ENCODE measurements around the gene STIMATE.

STIMATE gene

GRCh38 chr3:52793702-52794611 lies 103.4 kb downstream of the STIMATE start:
- in situ Hi-C loops (cut with MboI; ENCODE audit: low sequenced_read_pairs), result no loop called here

DNA sequence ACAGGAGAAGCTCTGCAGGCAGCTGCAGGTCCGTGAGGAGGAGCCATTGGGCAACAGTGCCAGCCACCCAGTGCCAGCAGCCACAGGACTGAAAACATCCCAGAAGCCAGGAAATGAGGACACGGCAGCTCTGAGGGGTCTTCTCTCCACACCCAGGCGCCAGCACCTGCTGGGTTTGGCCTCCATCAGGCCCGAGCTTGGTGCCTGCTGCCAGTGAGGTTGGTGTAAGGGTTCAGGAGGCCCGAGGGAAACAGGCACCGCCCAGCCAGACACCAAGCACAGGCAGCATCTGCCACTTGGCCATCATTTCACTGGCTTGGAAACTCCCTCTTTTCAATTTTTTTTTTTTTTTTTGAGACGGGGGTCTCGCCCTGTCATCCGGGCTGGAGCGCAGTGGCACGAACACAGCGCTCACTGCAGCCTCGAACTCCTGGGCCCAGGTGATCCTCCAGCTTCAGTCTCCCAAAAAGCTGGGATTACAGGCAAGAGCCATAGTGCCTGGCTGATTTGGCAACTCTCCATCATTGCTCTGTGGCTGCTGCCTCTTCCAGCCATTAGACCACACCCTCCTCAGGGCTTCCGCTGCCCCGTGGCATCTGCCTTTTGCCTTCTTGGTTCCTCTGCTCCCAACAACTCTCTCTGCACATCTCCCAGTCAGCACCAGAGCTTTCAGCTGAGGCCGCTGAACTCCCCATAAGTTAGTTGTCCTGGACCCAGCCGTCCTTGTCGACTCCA lies 104.2 kb downstream of the STIMATE start:
- in situ Hi-C loops (cut with MboI; ENCODE audit: low sequenced_read_pairs), result no loop called here

DNA sequence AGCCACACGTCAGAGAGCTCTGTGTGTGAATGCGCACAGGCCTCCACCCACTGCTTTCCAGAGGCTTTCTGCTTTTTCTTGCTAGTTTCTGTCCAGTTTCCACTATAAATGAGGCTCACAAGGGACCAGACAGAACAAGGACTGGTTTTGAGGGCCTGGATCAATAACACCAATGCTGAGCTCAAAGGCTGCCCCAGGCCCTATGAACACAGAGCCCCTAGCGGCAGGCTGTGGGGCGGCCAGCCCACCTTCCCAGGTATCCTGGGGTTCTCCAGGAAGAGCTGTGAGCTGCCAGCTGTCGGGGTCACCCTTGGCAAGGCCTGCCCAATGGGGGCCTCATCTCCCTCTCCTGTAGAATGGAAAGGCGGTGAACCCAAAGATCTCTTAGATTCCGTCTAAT lies 104.9 kb downstream of the STIMATE start:
- in situ Hi-C loops (cut with MboI; ENCODE audit: low sequenced_read_pairs), result no loop called here

- in situ Hi-C loops (cut with MboI; ENCODE audit: low sequenced_read_pairs), result no loop called here
Observed at GRCh38 chr3:52791928-52792327, 105.4 kb downstream of the STIMATE start.

DNA sequence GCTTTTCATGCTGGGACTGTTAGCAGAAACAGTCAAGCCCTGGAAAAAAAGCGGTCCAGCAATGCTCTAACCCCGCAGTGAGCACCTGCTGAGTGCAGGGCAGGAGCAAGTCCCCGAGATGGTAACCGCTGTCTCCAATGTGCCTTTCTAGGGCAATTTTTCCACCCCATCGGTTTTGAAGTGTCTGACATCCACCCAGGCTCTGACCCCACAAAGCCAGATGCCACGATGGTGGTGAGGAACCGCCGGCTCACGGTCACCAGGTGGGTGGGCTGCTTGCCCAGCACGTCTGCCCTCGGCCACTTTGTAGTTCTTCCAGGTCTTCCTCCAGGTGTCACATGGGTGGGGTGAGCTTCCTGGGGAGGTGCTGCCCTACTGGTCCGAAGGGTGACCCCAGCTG lies 106.0 kb downstream of the STIMATE start:
- in situ Hi-C loops (cut with MboI; ENCODE audit: low sequenced_read_pairs), result no loop called here

- in situ Hi-C loops (cut with MboI; ENCODE audit: low sequenced_read_pairs), result no loop called here
Observed at GRCh38 chr3:52790741-52791140, 106.6 kb downstream of the STIMATE start.

- in situ Hi-C loops (cut with MboI; ENCODE audit: low sequenced_read_pairs), result no loop called here
Observed at GRCh38 chr3:52790337-52790736, 107.0 kb downstream of the STIMATE start.

DNA sequence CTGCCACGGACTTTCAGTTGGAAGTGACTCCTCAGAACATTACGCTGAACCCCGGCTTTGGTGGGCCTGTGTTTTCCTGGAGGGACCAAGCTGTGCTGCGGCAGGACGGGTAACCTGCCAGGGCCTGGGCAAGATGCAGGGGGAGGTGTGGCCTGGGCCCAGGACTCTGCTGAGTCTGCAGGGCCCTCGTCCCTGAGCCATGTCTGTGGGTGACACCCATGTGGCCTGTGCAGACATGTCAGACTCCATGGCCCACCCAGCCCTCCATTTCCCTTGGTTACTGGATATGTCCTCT lies 107.7 kb downstream of the STIMATE start:
- in situ Hi-C loops (cut with MboI; ENCODE audit: low sequenced_read_pairs), result no loop called here

DNA sequence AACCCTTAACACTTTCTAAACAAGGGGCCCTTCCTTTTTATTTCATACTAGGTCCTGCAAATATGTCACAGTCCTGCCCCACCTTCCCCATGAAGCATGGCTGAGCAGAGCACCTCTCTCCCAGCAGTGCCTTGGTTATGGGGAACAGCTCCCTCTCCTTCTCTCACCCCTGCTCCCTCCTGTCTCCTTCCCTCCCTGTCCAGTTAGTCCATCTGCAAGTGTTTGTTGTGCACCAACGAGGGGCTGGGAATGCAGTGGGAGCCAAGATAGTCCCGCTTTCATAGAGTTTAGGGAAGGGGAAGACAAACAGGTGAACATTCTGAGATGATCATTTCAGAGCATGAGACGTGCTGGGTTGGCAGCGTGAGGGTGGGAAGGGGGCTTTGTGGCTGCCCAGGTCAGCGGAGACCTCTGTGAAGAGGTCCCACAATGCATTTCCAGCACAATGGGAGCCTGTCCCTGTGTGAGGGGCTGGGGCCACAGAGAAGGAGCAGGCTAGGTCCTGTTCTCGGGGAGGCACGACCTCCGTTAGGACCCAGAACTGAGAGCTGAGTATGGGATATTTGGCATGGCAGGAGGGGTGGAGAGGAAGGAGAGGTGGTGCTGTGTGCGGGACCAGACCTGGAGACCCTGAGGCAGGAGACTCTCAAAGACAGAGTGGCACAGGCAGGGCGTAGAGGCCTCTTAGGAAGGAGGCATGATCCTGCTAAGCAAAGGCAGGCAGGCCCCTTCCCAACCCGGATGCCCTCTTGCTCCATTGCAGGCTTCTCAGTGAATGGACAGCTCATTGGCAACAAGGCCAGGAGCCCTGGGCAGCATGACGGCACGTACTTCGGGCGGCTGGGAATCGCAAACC lies 108.2 kb downstream of the STIMATE start:
- in situ Hi-C loops (cut with MboI; ENCODE audit: low sequenced_read_pairs), result no loop called here

DNA sequence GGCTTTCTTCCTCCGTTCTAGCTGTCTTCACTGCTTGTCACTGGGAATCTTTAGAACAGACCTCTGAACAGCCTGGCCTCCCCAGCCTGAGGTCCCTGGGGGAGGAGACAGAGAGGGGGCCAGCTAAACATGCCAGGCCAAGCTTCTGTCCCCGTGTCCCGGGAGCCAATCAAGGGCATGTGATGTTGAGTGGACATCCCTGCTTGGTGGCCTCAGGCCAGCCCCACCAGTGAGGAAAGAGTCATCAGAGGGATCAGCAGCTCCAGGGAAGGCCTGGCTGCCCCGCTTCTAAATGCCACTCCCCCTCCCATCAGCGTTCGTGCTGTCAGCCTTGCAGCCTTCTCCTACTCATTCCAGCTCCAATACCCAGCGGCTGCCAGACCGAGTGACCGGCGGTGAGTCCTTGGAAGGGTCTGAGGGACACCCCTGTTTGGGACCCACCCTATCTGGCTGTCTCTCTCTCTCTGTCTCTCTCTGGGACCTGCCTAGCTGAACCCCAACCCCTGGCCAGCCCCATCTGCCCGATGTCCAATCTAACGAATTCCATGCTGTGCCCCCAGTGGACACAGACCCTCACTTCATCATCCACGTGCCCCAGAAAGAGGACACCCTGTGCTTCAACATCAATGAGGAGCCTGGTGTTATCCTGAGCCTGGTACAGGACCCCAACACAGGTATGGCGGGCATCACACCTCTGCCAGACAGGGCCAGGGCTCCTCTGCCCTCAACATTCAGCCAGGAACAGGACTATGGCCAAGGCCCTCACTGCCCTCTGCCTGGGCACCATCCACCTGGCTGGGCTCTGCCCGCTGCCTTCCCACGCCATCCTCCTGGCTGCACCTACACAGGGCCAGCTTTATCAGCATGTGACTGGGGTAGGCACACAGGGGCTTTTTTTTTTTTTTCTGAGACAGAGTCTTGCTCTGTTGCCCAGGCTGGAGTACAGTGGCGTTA lies 109.4 kb downstream of the STIMATE start:
- in situ Hi-C loops (cut with MboI; ENCODE audit: low sequenced_read_pairs), result no loop called here

DNA sequence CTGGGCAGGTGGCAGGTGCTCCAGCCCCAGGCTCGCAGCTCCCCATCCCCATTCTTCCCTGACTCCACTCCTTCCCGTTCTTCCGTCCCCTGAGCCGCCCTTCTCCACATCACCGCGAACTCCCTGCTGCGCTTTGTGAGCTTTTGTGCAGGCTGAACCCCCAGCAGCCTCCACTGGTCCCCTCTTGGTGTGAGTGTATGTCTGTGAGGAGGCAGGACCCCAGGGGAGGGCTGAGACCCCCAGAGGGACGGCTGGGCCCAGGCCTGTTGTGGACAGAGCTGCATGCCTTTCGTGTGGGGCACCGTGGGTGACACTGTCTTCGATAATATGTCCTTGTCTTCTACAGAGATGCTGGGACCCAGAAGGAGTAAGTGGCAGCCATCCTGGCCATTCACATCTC lies 110.1 kb downstream of the STIMATE start:
- in situ Hi-C loops (cut with MboI; ENCODE audit: low sequenced_read_pairs), result no loop called here
